Osteoblast (primary cell): ENCODE results near the gene HSD11B1. TPM values are rescaled to one million over a fixed set of nuclear protein-coding genes. Genes with fewer than 3 reads are reported as not detected.

Source experiments
- DNase-seq: peaks from one replicate; pipeline ENCODE4 v3.0.0; 2011; ENCODE audit warnings: low spot score, mixed read lengths; ENCODE audit not compliant: insufficient read length; ENCODE audit errors: missing footprints
- H2AFZ ChIP-seq: 2 replicates; pipeline ENCODE4 v1.6.0; 2011; ENCODE audit warnings: mild to moderate bottlenecking, low read length
- H3K27ac ChIP-seq: 2 replicates; pipeline ENCODE4 v1.5.1; 2011; ENCODE audit warnings: mild to moderate bottlenecking, low read depth, low read length, moderate library complexity
- H3K27me3 ChIP-seq: 2 replicates; pipeline ENCODE4 v1.6.0; 2012; ENCODE audit warnings: mild to moderate bottlenecking, control low read depth, inconsistent platforms, low read length, moderate library complexity; ENCODE audit not compliant: insufficient read depth
- H3K36me3 ChIP-seq: 2 replicates; pipeline ENCODE4 v1.5.1; 2011; ENCODE audit warnings: mild to moderate bottlenecking, low read length, control low read depth, moderate library complexity; ENCODE audit not compliant: insufficient read depth
- H3K4me1 ChIP-seq: 2 replicates; pipeline ENCODE4 v1.5.1; 2011; ENCODE audit warnings: mild to moderate bottlenecking, low read length, control low read depth, moderate library complexity; ENCODE audit not compliant: insufficient read depth
- H3K4me2 ChIP-seq: 2 replicates; pipeline ENCODE4 v1.6.0; 2011; ENCODE audit warnings: mild to moderate bottlenecking, low read length; ENCODE audit not compliant: insufficient read depth
- H3K4me3 ChIP-seq: fragments of 200-600 bp; sonication (generic); 3 replicates; pipeline ENCODE4 v1.5.1; 2012; ENCODE audit warnings: mild to moderate bottlenecking, low read length, inconsistent platforms; ENCODE audit not compliant: insufficient read depth
- H3K79me2 ChIP-seq: 2 replicates; pipeline ENCODE4 v1.6.0; 2012; ENCODE audit warnings: mild to moderate bottlenecking, low read length, control low read depth, inconsistent platforms; ENCODE audit not compliant: insufficient read depth
- H3K9me3 ChIP-seq: 2 replicates; pipeline ENCODE4 v1.5.1; 2011; ENCODE audit warnings: low read depth, low read length, control low read depth
- H4K20me1 ChIP-seq: 2 replicates; pipeline ENCODE4 v1.6.0; 2012; ENCODE audit warnings: mild to moderate bottlenecking, low read length, control low read depth; ENCODE audit not compliant: insufficient read depth
- CTCF ChIP-seq: IDR thresholded peaks from 2 replicates; pipeline ENCODE4 v1.5.1; 2011; ENCODE audit warnings: mild to moderate bottlenecking, low read depth, low read length, moderate library complexity; ENCODE audit errors: extremely low read depth
- total RNA-seq: library from RNA; depleted of rRNA; stranded (reverse); fragments of >200 nt; gene quantifications from 2 replicates; pipeline ENCODE4 v1.2.3, GENCODE V29; 2012

Gene HSD11B1
- total RNA-seq, 1 donor: 1.8 TPM

DNA sequence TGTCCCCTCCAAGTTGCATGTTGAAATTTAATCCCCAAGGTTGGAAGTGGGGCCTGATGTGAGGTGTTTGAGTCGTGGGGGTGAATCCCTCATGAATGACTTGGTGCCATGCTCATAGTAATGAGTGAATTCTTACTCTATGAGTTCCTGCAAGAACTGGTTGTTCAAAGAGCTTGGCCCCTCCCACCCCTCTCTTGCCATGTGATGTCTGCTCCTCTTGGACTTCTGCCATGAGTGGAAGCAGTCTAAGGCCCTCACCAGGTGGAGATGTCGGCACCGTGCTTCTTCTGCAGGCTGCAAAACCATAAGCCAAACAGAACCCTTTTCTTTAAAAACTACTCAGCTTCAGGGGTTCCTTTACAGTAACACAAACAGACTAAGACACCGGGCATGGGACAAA, 15.2 kb upstream of the HSD11B1 start:
- H3K9me3 ChIP-seq: no peaks in the 10 kb centered on the region

GRCh38 chr1:209691237-209691636, 13.4 kb upstream of the HSD11B1 start:
- H2AFZ ChIP-seq: no peak overlapping the region

More for the DNA sequence above, 15.2 kb upstream of the HSD11B1 start:
- peaks cover 11% of the 10 kb centered on the region for H3K27me3 ChIP-seq
- H3K79me2 ChIP-seq: no peaks in the 10 kb centered on the region
- no peak for TF ChIP-seq CTCF
- H3K4me3 ChIP-seq: no peak overlapping the region
- no peak overlapping the region for H2AFZ ChIP-seq
- H3K36me3 ChIP-seq: no peaks in the 10 kb centered on the region
- no peak overlapping the region for H3K4me2 ChIP-seq
- peaks cover 12% of the 10 kb centered on the region for H3K4me1 ChIP-seq
- no peak overlapping the region for H3K27ac ChIP-seq
- no peak for DNase-seq
- no peaks in the 10 kb centered on the region for H4K20me1 ChIP-seq

DNA sequence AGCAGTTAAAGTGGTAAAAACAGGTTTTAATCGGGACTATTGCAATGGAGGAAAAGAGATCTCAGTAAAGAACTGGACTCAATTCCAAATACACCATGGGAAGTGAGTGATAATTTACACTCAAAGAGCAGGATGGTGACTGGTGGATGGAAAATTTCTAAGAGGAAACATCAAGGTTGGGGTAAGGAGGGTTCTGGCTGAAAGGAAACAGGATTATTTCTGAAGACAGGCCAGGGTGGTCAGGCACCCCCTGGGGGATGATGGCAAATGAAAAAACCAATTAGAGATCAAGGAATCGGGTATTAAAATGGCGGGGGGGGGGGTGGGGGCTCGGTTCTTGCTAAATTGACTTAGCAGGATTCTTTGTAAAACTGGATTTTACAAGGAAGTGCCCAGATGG, 12.3 kb upstream of the HSD11B1 start:
- Histone ChIP-seq H3K27me3 (peaks cover 18% of the 10 kb centered on the region), H3K79me2 (no peaks in the 10 kb centered on the region), H2AFZ (no peak overlapping the region), H3K27ac (no peak overlapping the region), H3K36me3 (no peaks in the 10 kb centered on the region), H4K20me1 (no peaks in the 10 kb centered on the region), H3K9me3 (no peaks in the 10 kb centered on the region), H3K4me3 (no peak overlapping the region), H3K4me2 (no peak overlapping the region), H3K4me1 (peaks cover 12% of the 10 kb centered on the region)
- peak; percentile 47 for DNase-seq
- no peak for TF ChIP-seq CTCF

More at GRCh38 chr1:209691237-209691636, 13.4 kb upstream of the HSD11B1 start:
- no peaks in the 10 kb centered on the region for H3K79me2 ChIP-seq
- no peak overlapping the region for H3K27ac ChIP-seq
- H3K4me3 ChIP-seq: no peak overlapping the region
- H3K4me2 ChIP-seq: no peak overlapping the region
- no peaks in the 10 kb centered on the region for H3K36me3 ChIP-seq
- peaks cover 18% of the 10 kb centered on the region for H3K27me3 ChIP-seq
- H3K9me3 ChIP-seq: no peaks in the 10 kb centered on the region
- no peaks in the 10 kb centered on the region for H4K20me1 ChIP-seq
- no peak for DNase-seq
- no peak for TF ChIP-seq CTCF
- peaks cover 12% of the 10 kb centered on the region for H3K4me1 ChIP-seq

GRCh38 chr1:209692745-209693504, 11.7 kb upstream of the HSD11B1 start:
- no peak overlapping the region for H3K4me3 ChIP-seq
- H3K27me3 ChIP-seq: peaks cover 18% of the 10 kb centered on the region
- no peaks in the 10 kb centered on the region for H3K9me3 ChIP-seq
- no peaks in the 10 kb centered on the region for H3K36me3 ChIP-seq
- no peak overlapping the region for H3K4me2 ChIP-seq
- H4K20me1 ChIP-seq: no peaks in the 10 kb centered on the region
- no peak overlapping the region for H2AFZ ChIP-seq
- DNase-seq: peak; percentile 75
- TF ChIP-seq CTCF: peak; percentile 94
- no peak overlapping the region for H3K27ac ChIP-seq
- H3K4me1 ChIP-seq: peaks cover 10% of the 10 kb centered on the region
- H3K79me2 ChIP-seq: no peaks in the 10 kb centered on the region
